ENCODE data around the gene SNAP29.
"Not testable (repeated sequence)": the region's sequence is repeated elsewhere in the genome, so short reads cannot be mapped to it uniquely, and the experiment has no call there.

Gene SNAP29

GRCh38 chr22:20889904-20890540 is 31.2 kb downstream of the SNAP29 start:
- no peak for TF ChIP-seq ZNF274 (IDR thresholded peaks at IDR 0.05; ENCODE audit: low read depth, low read length)
- H3K4me3 ChIP-seq (ENCODE audit: low read length), result no peak overlapping the region

- H3K4me3 ChIP-seq (ENCODE audit: low read length), result no peak overlapping the region
- TF ChIP-seq ZNF274 (IDR thresholded peaks at IDR 0.05; ENCODE audit: low read depth, low read length), result no peak
Measured at GRCh38 chr22:20890975-20891374, 32.2 kb downstream of the SNAP29 start.

- not testable (repeated sequence) for H3K4me3 ChIP-seq (ENCODE audit: low read length)
Measured at GRCh38 chr22:20897737-20898136, 38.9 kb downstream of the SNAP29 start.

- TF ChIP-seq ZNF274 (IDR thresholded peaks at IDR 0.05; ENCODE audit: low read depth, low read length), result no peak
Measured at GRCh38 chr22:20899827-20900423, 41.1 kb downstream of the SNAP29 start.

GRCh38 chr22:20901093-20902033 is 42.6 kb downstream of the SNAP29 start:
- H3K4me3 ChIP-seq (ENCODE audit: low read length), result not testable (repeated sequence)

More at GRCh38 chr22:20899827-20900423, 41.1 kb downstream of the SNAP29 start:
- no peak overlapping the region for H3K4me3 ChIP-seq (ENCODE audit: low read length)

GRCh38 chr22:20903093-20903492 is 44.3 kb downstream of the SNAP29 start:
- no peak overlapping the region for H3K4me3 ChIP-seq (ENCODE audit: low read length)
- no peak for TF ChIP-seq ZNF274 (IDR thresholded peaks at IDR 0.05; ENCODE audit: low read depth, low read length)

- TF ChIP-seq ZNF274 (IDR thresholded peaks at IDR 0.05; ENCODE audit: low read depth, low read length), result no peak
- no peak overlapping the region for H3K4me3 ChIP-seq (ENCODE audit: low read length)
Measured at GRCh38 chr22:20904008-20904979, 45.5 kb downstream of the SNAP29 start.

- no peak for TF ChIP-seq ZNF274 (IDR thresholded peaks at IDR 0.05; ENCODE audit: low read depth, low read length)
- no peak overlapping the region for H3K4me3 ChIP-seq (ENCODE audit: low read length)
Measured at GRCh38 chr22:20904980-20905355, 46.2 kb downstream of the SNAP29 start.

GRCh38 chr22:20905415-20906386 is 46.9 kb downstream of the SNAP29 start:
- TF ChIP-seq ZNF274 (IDR thresholded peaks at IDR 0.05; ENCODE audit: low read depth, low read length), result no peak
- H3K4me3 ChIP-seq (ENCODE audit: low read length), result no peak overlapping the region

GRCh38 chr22:20906387-20906767 is 47.6 kb downstream of the SNAP29 start:
- no peak overlapping the region for H3K4me3 ChIP-seq (ENCODE audit: low read length)
- no peak for TF ChIP-seq ZNF274 (IDR thresholded peaks at IDR 0.05; ENCODE audit: low read depth, low read length)

- not testable (repeated sequence) for H3K4me3 ChIP-seq (ENCODE audit: low read length)
Measured at GRCh38 chr22:20908717-20909116, 49.9 kb downstream of the SNAP29 start.

GRCh38 chr22:20909543-20910303 is 50.9 kb downstream of the SNAP29 start:
- TF ChIP-seq ZNF274 (IDR thresholded peaks at IDR 0.05; ENCODE audit: low read depth, low read length), result no peak

More at GRCh38 chr22:20909543-20910303, 50.9 kb downstream of the SNAP29 start:
- H3K4me3 ChIP-seq (ENCODE audit: low read length), result no peak overlapping the region

All from GM08714 (cell line).